IMR-90 (cell line): ENCODE results near the gene KLHL2. TPM values are rescaled to one million over a fixed set of nuclear protein-coding genes. Genes with fewer than 3 reads are reported as not detected.
A peak's percentile ranks its signal among the peaks of the same experiment; 100 is the strongest.

Experiments used
- ATAC-seq: fragments of 200-7000 bp; cut with Tn5 transposase; 2 replicates; pipeline ENCODE4 v1.9.1; 2020; ENCODE audit warnings: low read depth, mild to moderate bottlenecking, moderate library complexity
- BruUV-seq: library from RNA; stranded (reverse); fragments of 400-500 nt; replicated peaks from 2 replicates; lab custom pipeline; 2021; lab: Mats Ljungman, UMichigan
- CTCF ChIA-PET: fragments of 300-600 bp; formaldehyde crosslinking; extraction: SDS; loops from one replicate; lab custom pipeline; 2021; ENCODE audit warnings: antibody characterized with exemption; lab: Yijun Ruan, JAX
- POLR2A ChIA-PET: fragments of 300-600 bp; sonication (Branson Sonifier 250); formaldehyde crosslinking; loops from one replicate; lab custom pipeline; 2022; ENCODE audit warnings: antibody characterized with exemption; ENCODE audit not compliant: unreplicated experiment; lab: Charles Lee
- DNase-seq: peaks from one replicate; pipeline ENCODE4 v3.0.0; 2013
- H2AFZ ChIP-seq: replicated peaks from 2 replicates; pipeline ENCODE3; 2013; ENCODE audit warnings: low read length, mild to moderate bottlenecking; ENCODE audit not compliant: poor library complexity
- H2AK5ac ChIP-seq: 2 replicates; pipeline ENCODE4 v1.6.1; 2013; ENCODE audit warnings: low read depth, low read length, inconsistent platforms
- H2AK9ac ChIP-seq: replicated peaks from 2 replicates; pipeline ENCODE3; 2013; ENCODE audit warnings: mild to moderate bottlenecking, low read depth, low read length, moderate library complexity; ENCODE audit not compliant: poor library complexity
- H2BK120ac ChIP-seq: 2 replicates; pipeline ENCODE4 v1.6.1; 2013; ENCODE audit warnings: low read depth, low read length, inconsistent platforms
- H2BK15ac ChIP-seq: 3 replicates; pipeline ENCODE4 v1.6.1; 2013; ENCODE audit warnings: low read depth, low read length, inconsistent platforms
- H2BK20ac ChIP-seq: 2 replicates; pipeline ENCODE4 v1.6.1; 2013; ENCODE audit warnings: low read depth, mild to moderate bottlenecking, inconsistent platforms, low read length, moderate library complexity
- H2BK5ac ChIP-seq: 2 replicates; pipeline ENCODE4 v1.6.1; 2013; ENCODE audit warnings: mild to moderate bottlenecking, low read depth, low read length, inconsistent platforms; ENCODE audit not compliant: poor library complexity, severe bottlenecking
- H3K14ac ChIP-seq: replicated peaks from 2 replicates; pipeline ENCODE4 v1.6.1; 2013; ENCODE audit warnings: low read depth, low read length, inconsistent platforms
- H3K18ac ChIP-seq: 2 replicates; pipeline ENCODE4 v1.6.1; 2013; ENCODE audit warnings: low read depth, low read length, control low read depth
- H3K23ac ChIP-seq: 2 replicates; pipeline ENCODE4 v1.6.1; 2013; ENCODE audit warnings: low read depth, low read length, inconsistent platforms
- H3K27ac ChIP-seq: 2 replicates; pipeline ENCODE4 v1.5.1; 2013; ENCODE audit warnings: mild to moderate bottlenecking, control low read depth, low read length; ENCODE audit not compliant: insufficient read depth
- H3K27me3 ChIP-seq: 2 replicates; pipeline ENCODE4 v1.6.1; 2013; ENCODE audit warnings: low read length; ENCODE audit not compliant: control insufficient read depth, insufficient read depth
- H3K36me3 ChIP-seq: 2 replicates; pipeline ENCODE4 v1.6.1; 2013; ENCODE audit warnings: low read length, mixed read lengths; ENCODE audit not compliant: control insufficient read depth, insufficient read depth
- H3K4ac ChIP-seq: 2 replicates; pipeline ENCODE4 v1.6.1; 2013; ENCODE audit warnings: low read depth, low read length, inconsistent platforms
- H3K4me1 ChIP-seq: 2 replicates; pipeline ENCODE4 v1.6.1; 2013; ENCODE audit warnings: low read length, mixed read lengths; ENCODE audit not compliant: control insufficient read depth, insufficient read depth
- H3K4me2 ChIP-seq: 2 replicates; pipeline ENCODE4 v1.6.1; 2013; ENCODE audit warnings: low read depth, mild to moderate bottlenecking, control low read depth, low read length, moderate library complexity
- H3K4me3 ChIP-seq: 2 replicates; pipeline ENCODE4 v1.5.1; 2013; ENCODE audit warnings: low read depth, mild to moderate bottlenecking, control low read depth, low read length, moderate library complexity; ENCODE audit not compliant: insufficient read depth
- H3K56ac ChIP-seq: 2 replicates; pipeline ENCODE4 v1.6.1; 2013; ENCODE audit warnings: low read length, inconsistent platforms; ENCODE audit not compliant: insufficient read depth; ENCODE audit errors: extremely low read depth
- H3K79me1 ChIP-seq, 2 experiments: 2 replicates each; pipeline ENCODE4 v1.6.1; 2013; ENCODE audit warnings: low read length in 2 of 2, inconsistent platforms in 1 of 2, low read depth in 1 of 2
- H3K9ac ChIP-seq: 2 replicates; pipeline ENCODE4 v1.6.1; 2013; ENCODE audit warnings: low read depth, low read length, control low read depth
- H3K9me1 ChIP-seq: 2 replicates; pipeline ENCODE4 v1.6.1; 2013; ENCODE audit warnings: low read length, inconsistent platforms; ENCODE audit not compliant: insufficient read depth
- H3K9me3 ChIP-seq: 2 replicates; pipeline ENCODE4 v1.6.1; 2013; ENCODE audit warnings: low read length; ENCODE audit not compliant: control insufficient read depth, insufficient read depth
- H4K20me1 ChIP-seq: 2 replicates; pipeline ENCODE4 v1.6.1; 2013; ENCODE audit warnings: low read length, inconsistent platforms; ENCODE audit not compliant: insufficient read depth
- H4K5ac ChIP-seq: 2 replicates; pipeline ENCODE4 v1.6.1; 2013; ENCODE audit warnings: mild to moderate bottlenecking, low read depth, low read length, control low read depth
- H4K8ac ChIP-seq, 2 experiments: 2 replicates each; pipeline ENCODE4 v1.6.1; 2013; ENCODE audit warnings: low read depth in 2 of 2, low read length in 2 of 2, control low read depth in 1 of 2, inconsistent platforms in 1 of 2
- H4K91ac ChIP-seq: 2 replicates; pipeline ENCODE4 v1.6.1; 2013; ENCODE audit warnings: low read depth, low read length, inconsistent platforms; ENCODE audit not compliant: insufficient read depth
- CEBPB ChIP-seq: IDR thresholded peaks from 2 replicates; pipeline ENCODE4 v1.6.1; 2012; ENCODE audit warnings: low read depth, low read length, improper control_type of control experiment
- CHD1 ChIP-seq: IDR thresholded peaks from 2 replicates; pipeline ENCODE4 v1.6.1; 2012; ENCODE audit warnings: low read depth, low read length, improper control_type of control experiment
- MXI1 ChIP-seq: IDR thresholded peaks from 2 replicates; pipeline ENCODE4 v1.6.1; 2012; ENCODE audit warnings: low read depth, mild to moderate bottlenecking, low read length, moderate library complexity, borderline replicate concordance
- WGBS, 2 experiments: methylation state at CpG; one replicate each; pipeline versions ENCODE4 v1.1.5 to v1.1.7; 2013; ENCODE audit warnings: missing lambda C conversion rate in 2 of 2; ENCODE audit not compliant: insufficient read length in 1 of 2; ENCODE audit errors: extremely low coverage in 2 of 2; 5-methylcytosine and 5-hydroxymethylcytosine counted together
- dilution Hi-C: fragments of 300-500 bp; cut with HindIII; formaldehyde crosslinking; loops from one replicate; pipeline ENCODE4 v1.14.3; 2018; ENCODE audit warnings: low sequenced_read_pairs; ENCODE audit not compliant: unreplicated experiment
- in situ Hi-C: fragments of 300-500 bp; cut with MboI; formaldehyde crosslinking; loops from 3 replicates; pipeline ENCODE4 v1.14.3; 2019; ENCODE audit warnings: low sequenced_read_pairs, inconsistent platforms, mixed read lengths
- intact Hi-C: fragments of 100-400 bp; cut with micrococcal nuclease; formaldehyde crosslinking; loops from 2 replicates; pipeline ENCODE4 v1.10.0; 2022
- polyA plus RNA-seq, 3 experiments: library from polyadenylated mRNA; depleted of rRNA; stranded (reverse); fragments of >200 nt; gene quantifications; 2 replicates each; pipeline ENCODE4 v1.2.3, GENCODE V29; 2012; ENCODE audit warnings: low replicate concordance in 1 of 3
- total RNA-seq: library from RNA; depleted of rRNA; stranded (reverse); fragments of >200 nt; gene quantifications from 2 replicates; pipeline ENCODE4 v1.2.3, GENCODE V29; 2012
- TF ChIP-seq, protein P1 (sequence below): fragments of 150-350 bp; IDR thresholded peaks from 2 replicates; pipeline ENCODE4 v1.6.1; 2016; ENCODE audit warnings: low read depth, mild to moderate bottlenecking, low read length, moderate library complexity, borderline replicate concordance

The KLHL2 gene
- total and polyA plus RNA-seq, 2 of the 4 experiments (the other 2 are of a cell fraction), result 11.0 to 12.4 TPM

DNA sequence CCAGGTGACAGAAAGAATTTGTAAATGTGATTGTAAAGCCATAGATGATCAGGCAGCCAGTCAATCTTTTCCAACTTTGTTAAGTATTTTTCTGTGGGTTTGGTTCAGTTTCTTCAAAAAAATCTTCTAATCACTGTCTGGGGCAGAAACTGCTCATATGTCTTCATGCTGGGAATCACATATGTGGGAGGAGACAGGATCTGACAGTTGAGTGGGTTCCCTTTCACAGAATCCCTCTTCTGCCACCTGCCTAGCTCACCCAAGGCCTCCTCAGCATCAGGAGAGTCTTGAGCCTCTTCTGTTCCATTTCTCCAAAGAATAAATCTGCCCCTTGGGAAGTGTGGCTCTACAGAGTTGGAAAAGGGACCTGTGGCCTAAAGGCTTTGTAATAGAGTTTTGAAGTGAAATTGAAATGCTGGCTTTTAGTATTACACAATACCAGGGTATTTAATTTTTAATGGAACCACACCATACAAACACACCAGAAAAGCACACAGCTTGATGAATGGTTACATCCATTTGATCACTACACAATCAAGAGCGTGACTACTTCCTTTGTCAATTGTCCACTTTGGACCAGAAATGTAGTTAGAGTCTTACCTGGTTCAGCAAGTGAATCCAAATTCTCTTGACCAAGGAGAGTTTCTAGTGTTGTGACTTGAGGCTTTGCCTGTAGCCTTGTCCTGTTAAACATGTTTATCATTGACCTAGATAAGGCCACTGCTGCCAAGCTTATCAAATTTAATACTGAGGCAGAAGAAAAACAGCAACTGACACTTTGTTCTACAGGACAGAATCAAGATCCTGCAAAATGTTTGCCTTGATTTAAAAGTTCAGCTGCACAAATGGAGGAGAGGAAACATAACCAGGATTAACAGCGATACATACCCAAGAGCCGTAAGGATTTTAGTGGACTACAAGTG, 140.5 kb downstream of the KLHL2 start:
- no TSS peak for BruUV-seq
- no peak overlapping the region for H3K4ac ChIP-seq
- intact Hi-C loops, result no loop called here
- no peak overlapping the region for H2AK9ac ChIP-seq
- H2BK5ac ChIP-seq, result no peak overlapping the region
- H3K9me1 ChIP-seq, result no peaks in the 10 kb centered on the region
- no peak overlapping the region for H3K18ac ChIP-seq
- H3K14ac ChIP-seq, result no peak overlapping the region
- in situ Hi-C loops, result loop anchor here (25.0 kb wide), 1 partner anchor 136 kb away; the partner anchor contains the start of gene KLHL2
- no peak overlapping the region for H2AFZ ChIP-seq
- no peak overlapping the region for H4K8ac ChIP-seq
- no peak overlapping the region for H2BK120ac ChIP-seq
- H3K9ac ChIP-seq, result no peak overlapping the region
- dilution Hi-C loops, result no loop called here
- H3K4me2 ChIP-seq, result no peak overlapping the region
- H4K5ac ChIP-seq, result no peak overlapping the region
- no peak overlapping the region for H2BK15ac ChIP-seq
- H3K27me3 ChIP-seq, result no peaks in the 10 kb centered on the region
- TF ChIP-seq CHD1 (no peak), MXI1 (no peak), CEBPB (peak; percentile 57; the same call in 1 of the 2 replicates)
- TF ChIP-seq, protein P1, sequence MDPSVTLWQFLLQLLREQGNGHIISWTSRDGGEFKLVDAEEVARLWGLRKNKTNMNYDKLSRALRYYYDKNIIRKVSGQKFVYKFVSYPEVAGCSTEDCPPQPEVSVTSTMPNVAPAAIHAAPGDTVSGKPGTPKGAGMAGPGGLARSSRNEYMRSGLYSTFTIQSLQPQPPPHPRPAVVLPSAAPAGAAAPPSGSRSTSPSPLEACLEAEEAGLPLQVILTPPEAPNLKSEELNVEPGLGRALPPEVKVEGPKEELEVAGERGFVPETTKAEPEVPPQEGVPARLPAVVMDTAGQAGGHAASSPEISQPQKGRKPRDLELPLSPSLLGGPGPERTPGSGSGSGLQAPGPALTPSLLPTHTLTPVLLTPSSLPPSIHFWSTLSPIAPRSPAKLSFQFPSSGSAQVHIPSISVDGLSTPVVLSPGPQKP, result no peak
- no peak overlapping the region for H3K56ac ChIP-seq
- H3K4me3 ChIP-seq, result no peak overlapping the region
- no peaks in the 10 kb centered on the region for H4K20me1 ChIP-seq
- no peaks in the 10 kb centered on the region for H3K36me3 ChIP-seq
- DNase-seq (no peak), ATAC-seq (no peak)
- ChIA-PET CTCF (interaction anchor here (0.6 kb wide), 1 partner anchor 12 kb away, joined by 3 read pairs; no protein-coding TSS in a partner anchor), POLR2A (no interaction called here)
- H2BK20ac ChIP-seq, result no peak overlapping the region
- H2AK5ac ChIP-seq, result no peak overlapping the region
- H3K27ac ChIP-seq, result no peak overlapping the region
- WGBS, 2 experiments, result no CpG with 5 or more reads among the region's 3 CpGs
- H3K4me1 ChIP-seq, result no peaks in the 10 kb centered on the region
- H3K9me3 ChIP-seq, result no peaks in the 10 kb centered on the region
- H4K91ac ChIP-seq, result no peak overlapping the region
- H3K79me1 ChIP-seq, result no peaks in the 10 kb centered on the region
- H3K23ac ChIP-seq, result no peak overlapping the region
